Caco-2 (cell line): ENCODE results near the gene TTBK2. TPM values are rescaled to one million over a fixed set of nuclear protein-coding genes. Genes with fewer than 3 reads are reported as not detected.

Experiments
- BruUV-seq: library from RNA; stranded (reverse); fragments of 400-500 nt; replicated peaks from 2 replicates; lab custom pipeline; 2021; lab: Mats Ljungman, UMichigan
- CTCF ChIA-PET: fragments of 300-600 bp; sonication (Branson Sonifier 250); formaldehyde crosslinking; loops from one replicate; lab custom pipeline; 2022; ENCODE audit warnings: antibody characterized with exemption; lab: Charles Lee
- POLR2A ChIA-PET: fragments of 300-600 bp; sonication (Branson Sonifier 250); formaldehyde crosslinking; loops from one replicate; lab custom pipeline; 2022; ENCODE audit warnings: antibody characterized with exemption; lab: Charles Lee
- DNase-seq, 2 experiments: peaks; one replicate each; pipeline versions ENCODE4 v3.0.0 to v3.0.0-alpha.2; 2020 to 2022
- H3K27me3 ChIP-seq: replicated peaks from 2 replicates; pipeline ENCODE4 v1.6.0; 2011; ENCODE audit warnings: low read length; ENCODE audit not compliant: control insufficient read depth, insufficient read depth
- H3K36me3 ChIP-seq: 2 replicates; pipeline ENCODE4 v1.5.1; 2011; ENCODE audit warnings: low read length; ENCODE audit not compliant: control insufficient read depth, insufficient read depth
- H3K4me1 ChIP-seq: fragments of 250-450 bp; sonication (Bioruptor Pico); 2 replicates; pipeline ENCODE4 v1.5.1; 2020; ENCODE audit warnings: mild to moderate bottlenecking
- H3K4me3 ChIP-seq: 2 replicates; pipeline ENCODE4 v1.5.1; 2011; ENCODE audit warnings: low read depth, mild to moderate bottlenecking, control low read depth, low read length
- H3K9me3 ChIP-seq: fragments of 250-450 bp; sonication (Bioruptor Pico); 2 replicates; pipeline ENCODE4 v1.5.1; 2020; ENCODE audit warnings: mild to moderate bottlenecking, moderate library complexity
- H3K27ac Mint-ChIP-seq: one replicate; pipeline ENCODE4 v1.8.0; 2022; ENCODE audit warnings: mixed read lengths; ENCODE audit not compliant: unreplicated experiment
- H3K27me3 Mint-ChIP-seq: one replicate; pipeline ENCODE4 v1.8.0; 2022; ENCODE audit warnings: mixed read lengths; ENCODE audit not compliant: insufficient read depth, unreplicated experiment
- H3K36me3 Mint-ChIP-seq: one replicate; pipeline ENCODE4 v1.8.0; 2022; ENCODE audit warnings: mild to moderate bottlenecking, mixed read lengths; ENCODE audit not compliant: insufficient read depth, unreplicated experiment
- H3K4me1 Mint-ChIP-seq: one replicate; pipeline ENCODE4 v1.8.0; 2022; ENCODE audit warnings: low read depth, mixed read lengths; ENCODE audit not compliant: unreplicated experiment
- H3K4me3 Mint-ChIP-seq: one replicate; pipeline ENCODE4 v1.8.0; 2022; ENCODE audit warnings: mild to moderate bottlenecking, moderate library complexity, mixed read lengths; ENCODE audit not compliant: unreplicated experiment
- H3K9me3 Mint-ChIP-seq: one replicate; pipeline ENCODE4 v1.8.0; 2022; ENCODE audit warnings: mixed read lengths; ENCODE audit not compliant: unreplicated experiment
- CTCF ChIP-seq, 2 experiments: fragments of 200-600 bp in 1 of 2; IDR thresholded peaks; 1 replicate in 1 of 2; 2 replicates in 1 of 2; pipeline versions ENCODE4 v1.5.1 to v1.8.0; 2011 to 2022; ENCODE audit warnings: antibody characterized with exemption in 1 of 2, control low read depth in 1 of 2, inconsistent platforms in 1 of 2, low read depth in 1 of 2, low read length in 1 of 2, mild to moderate bottlenecking in 1 of 2, moderate library complexity in 1 of 2; ENCODE audit not compliant: insufficient read depth in 1 of 2, severe bottlenecking in 1 of 2, unreplicated experiment in 1 of 2
- intact Hi-C: fragments of 100-400 bp; cut with micrococcal nuclease; formaldehyde crosslinking; loops from one replicate; pipeline ENCODE4 v1.10.0; 2022; ENCODE audit not compliant: unreplicated experiment
- total RNA-seq: library from RNA; stranded (reverse); gene quantifications from 2 replicates; pipeline ENCODE4 v1.2.3, GENCODE V29; 2022

The TTBK2 gene
- total RNA-seq, 1 experiment from 2014 or later = 10.1 TPM

GRCh38 chr15:42796955-42797782, 123.4 kb downstream of the TTBK2 start:
- no peaks in the 10 kb centered on the region for H3K4me1 Mint-ChIP-seq
- ChIA-PET POLR2A (no interaction called here), CTCF (no interaction called here)
- no peaks in the 10 kb centered on the region for H3K9me3 Mint-ChIP-seq
- no peaks in the 10 kb centered on the region for H3K4me1 ChIP-seq
- DNase-seq = no peak
- BruUV-seq = no TSS peak
- no peaks in the 10 kb centered on the region for H3K36me3 Mint-ChIP-seq
- no peaks in the 10 kb centered on the region for H3K27me3 Mint-ChIP-seq
- H3K27ac Mint-ChIP-seq = no peak overlapping the region
- H3K4me3 ChIP-seq = no peak overlapping the region
- intact Hi-C loops = loop anchor here (1.0 kb wide), 1 partner anchor 129 kb away; no protein-coding TSS in a partner anchor
- H3K4me3 Mint-ChIP-seq = no peak overlapping the region
- no peaks in the 10 kb centered on the region for H3K36me3 ChIP-seq
- no peak for TF ChIP-seq CTCF (IDR thresholded peaks at IDR 0.05; ENCODE audit: insufficient read depth in 1 of 2, low read depth in 1 of 2, low read length in 1 of 2, severe bottlenecking in 1 of 2, unreplicated experiment in 1 of 2)
- H3K27me3 ChIP-seq = no peaks in the 10 kb centered on the region
- no peaks in the 10 kb centered on the region for H3K9me3 ChIP-seq

GRCh38 chr15:42788725-42789124, 131.9 kb downstream of the TTBK2 start:
- CTCF ChIA-PET = no interaction called here
- H3K9me3 Mint-ChIP-seq = no peaks in the 10 kb centered on the region
- H3K4me3 Mint-ChIP-seq = no peak overlapping the region
- no peaks in the 10 kb centered on the region for H3K9me3 ChIP-seq
- no peaks in the 10 kb centered on the region for H3K36me3 Mint-ChIP-seq
- no peaks in the 10 kb centered on the region for H3K27me3 ChIP-seq
- H3K36me3 ChIP-seq = no peaks in the 10 kb centered on the region
- intact Hi-C loops = no loop called here
- TF ChIP-seq CTCF (IDR thresholded peaks at IDR 0.05; ENCODE audit: insufficient read depth in 1 of 2, low read depth in 1 of 2, low read length in 1 of 2, severe bottlenecking in 1 of 2, unreplicated experiment in 1 of 2) = no peak
- no peaks in the 10 kb centered on the region for H3K4me1 ChIP-seq
- H3K4me1 Mint-ChIP-seq = no peaks in the 10 kb centered on the region
- no peak overlapping the region for H3K4me3 ChIP-seq
- no TSS peak for BruUV-seq
- H3K27me3 Mint-ChIP-seq = no peaks in the 10 kb centered on the region
- DNase-seq = no peak
- POLR2A ChIA-PET = no interaction called here
- no peak overlapping the region for H3K27ac Mint-ChIP-seq

- no peak overlapping the region for H3K4me3 ChIP-seq
- Mint-ChIP-seq H3K4me3 (no peak overlapping the region), H3K9me3 (no peaks in the 10 kb centered on the region), H3K36me3 (no peaks in the 10 kb centered on the region), H3K27ac (no peak overlapping the region), H3K4me1 (no peaks in the 10 kb centered on the region), H3K27me3 (no peaks in the 10 kb centered on the region)
- TF ChIP-seq CTCF (IDR thresholded peaks at IDR 0.05; ENCODE audit: insufficient read depth in 1 of 2, low read depth in 1 of 2, low read length in 1 of 2, severe bottlenecking in 1 of 2, unreplicated experiment in 1 of 2) = no peak
- H3K27me3 ChIP-seq = no peaks in the 10 kb centered on the region
- no TSS peak for BruUV-seq
- H3K9me3 ChIP-seq = no peaks in the 10 kb centered on the region
- H3K36me3 ChIP-seq = no peaks in the 10 kb centered on the region
- ChIA-PET CTCF (no interaction called here), POLR2A (no interaction called here)
- intact Hi-C loops = no loop called here
- H3K4me1 ChIP-seq = no peaks in the 10 kb centered on the region
- no peak for DNase-seq
Measured at GRCh38 chr15:42786978-42787377, 133.6 kb downstream of the TTBK2 start.
